Uterus (tissue), 4 donors: ENCODE measurements around the gene MYCBPAP. TPM values are rescaled to one million over a fixed set of nuclear protein-coding genes. Genes with fewer than 3 reads are reported as not detected.

Source experiments
- DNase-seq, 2 donors: peaks; one replicate each; pipeline ENCODE4 v3.0.0-alpha.2; 2019 to 2020
- H3K27ac ChIP-seq, 2 donors: fragments of 200-600 bp; sonication (generic); 1 replicate in 1 of 2; 2 replicates in 1 of 2; pipeline ENCODE4 v1.5.1; 2016 to 2018
- H3K27me3 ChIP-seq, 2 donors: fragments of 200-600 bp; sonication (generic); one replicate each; pipeline ENCODE4 v1.5.1; 2018 to 2019; ENCODE audit warnings: control low read depth in 1 of 2
- H3K36me3 ChIP-seq, 2 donors: fragments of 200-600 bp; sonication (generic); one replicate each; pipeline ENCODE4 v1.5.1; 2019; ENCODE audit warnings: control low read depth in 1 of 2
- H3K4me1 ChIP-seq, 2 donors: fragments of 200-600 bp; sonication (generic); one replicate each; pipeline ENCODE4 v1.5.1; 2018 to 2019; ENCODE audit warnings: control low read depth in 1 of 2
- H3K4me3 ChIP-seq, 2 donors: fragments of 200-600 bp; sonication (generic); 1 replicate in 1 of 2; 2 replicates in 1 of 2; pipeline ENCODE4 v1.5.1; 2018 to 2019; ENCODE audit warnings: mild to moderate bottlenecking in 1 of 2
- H3K9me3 ChIP-seq, 2 donors: fragments of 200-600 bp; sonication (generic); one replicate each; pipeline ENCODE4 v1.5.1; 2019; ENCODE audit warnings: control low read depth in 1 of 2
- CTCF ChIP-seq, 4 experiments: fragments of 200-600 bp in 2 of 4; fragments of 450-650 bp in 2 of 4; sonication (generic) in 2 of 4; IDR thresholded peaks; one replicate each; pipeline ENCODE4 v1.5.1; 2016 to 2019; ENCODE audit warnings: antibody characterized with exemption in 4 of 4, mild to moderate bottlenecking in 2 of 4, moderate library complexity in 1 of 4
- POLR2A ChIP-seq, 2 donors: fragments of 450-650 bp; IDR thresholded peaks; one replicate each; pipeline ENCODE4 v1.6.1; 2016; ENCODE audit warnings: antibody characterized with exemption in 2 of 2, mild to moderate bottlenecking in 1 of 2, moderate library complexity in 1 of 2
- intact Hi-C: fragments of 100-400 bp; cut with DNase I; formaldehyde crosslinking; loops from one replicate; pipeline ENCODE4 v1.15.1; 2023; ENCODE audit warnings: low total_unique reads
- total RNA-seq, 4 donors: library from RNA; depleted of rRNA in 3 of 4; stranded (reverse); fragments of >200 nt in 3 of 4; gene quantifications; one replicate each; pipeline versions ENCODE4 v1.1.0 to v1.2.4, GENCODE V29; 2014 to 2023
- donor health status: DM: yes; HTN: yes; CAD: no.

Gene MYCBPAP
- total RNA-seq, 4 donors from 2014 or later, result 2.7 to 11.5 (median 5.1) TPM

DNA sequence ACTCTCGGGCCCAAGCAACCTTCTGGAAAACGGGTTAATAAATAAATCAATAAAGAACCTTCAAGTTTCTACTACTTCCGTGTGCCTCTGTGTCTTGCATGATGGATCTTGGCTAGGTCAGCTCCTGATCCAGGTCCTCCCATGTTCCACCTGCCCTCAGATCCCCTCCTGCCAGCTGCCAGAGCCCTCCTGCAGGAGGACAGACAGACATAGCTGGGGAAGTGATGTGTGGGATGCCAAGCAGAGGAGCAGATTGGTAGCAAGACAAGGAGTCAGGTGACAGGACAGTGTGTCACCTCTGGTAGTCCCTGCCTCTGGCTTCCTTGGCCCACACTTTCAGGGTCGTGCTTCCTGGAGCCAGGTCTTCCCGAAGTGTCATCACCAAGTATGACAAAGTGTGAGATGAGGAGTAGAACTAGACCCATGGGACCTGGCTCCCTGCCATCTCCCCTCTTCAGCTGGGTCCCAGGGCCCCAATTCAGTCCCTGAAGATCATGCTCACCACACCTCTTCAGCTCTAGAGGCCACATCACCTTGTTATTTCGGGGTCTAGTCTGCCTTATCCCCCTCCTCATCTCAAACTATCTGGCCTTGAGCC, 23.3 kb downstream of the MYCBPAP start:
- Histone ChIP-seq H3K4me3 (no peak overlapping the region), H3K27me3 (peaks cover 0 to 6% of the 10 kb centered on the region in 2 donors), H3K36me3 (no peaks in the 10 kb centered on the region), H3K9me3 (no peaks in the 10 kb centered on the region), H3K27ac (no peak overlapping the region), H3K4me1 (peaks cover 0 to 17% of the 10 kb centered on the region in 2 donors)
- TF ChIP-seq CTCF (IDR thresholded peaks at IDR 0.05), result no peak
- TF ChIP-seq POLR2A (IDR thresholded peaks at IDR 0.05), result no peak
- DNase-seq, result no peak
- intact Hi-C loops, result no loop called here

DNA sequence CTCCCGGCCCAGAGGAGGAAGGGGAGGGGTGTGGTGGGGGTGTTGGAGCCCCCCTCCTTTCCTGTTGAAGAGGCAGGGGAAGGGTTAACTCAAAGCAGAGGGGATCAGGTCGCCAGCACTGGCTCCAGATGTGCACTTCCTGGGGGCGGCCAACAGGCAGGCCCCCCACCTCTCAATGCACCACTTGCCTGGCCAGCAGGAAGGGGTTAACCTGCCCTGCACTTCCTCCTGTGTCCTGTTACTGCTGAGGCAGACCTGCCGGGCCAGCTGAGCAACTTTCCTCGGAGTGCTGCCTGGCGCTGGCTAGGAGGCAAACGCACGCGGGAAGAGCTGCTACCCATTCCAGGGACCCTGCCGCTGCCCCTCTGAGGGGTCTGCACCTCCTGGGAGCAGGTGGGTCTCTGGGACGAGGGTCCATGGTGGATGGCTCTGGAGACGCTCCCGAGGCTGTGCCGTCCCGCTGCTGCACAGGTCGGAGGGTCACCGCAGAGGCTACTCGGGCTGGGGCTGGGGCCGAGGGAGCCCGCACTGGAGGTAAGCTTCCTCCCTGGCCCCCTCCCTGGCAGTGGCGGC, 24.3 kb downstream of the MYCBPAP start, which contains the start of gene EPN3:
TSS of gene EPN3 (plus strand) at position 284 of the 573 bp plus-strand sequence. CDS start 3,822 bp downstream, outside the sequence.
- no peak for TF ChIP-seq CTCF (IDR thresholded peaks at IDR 0.05)
- TF ChIP-seq POLR2A (IDR thresholded peaks at IDR 0.05), result no peak
- Histone ChIP-seq H3K4me1 (peaks cover 0 to 17% of the 10 kb centered on the region in 2 donors), H3K27me3 (peaks cover 0 to 6% of the 10 kb centered on the region in 2 donors), H3K9me3 (no peaks in the 10 kb centered on the region), H3K27ac (no peak within 1 kb of the TSS), H3K36me3 (no peaks in the 10 kb centered on the region), H3K4me3 (peak within 1 kb of the TSS in 1 of 2 donors; percentile 5)
- DNase-seq, result no peak
- intact Hi-C loops, result no loop called here

GRCh38 chr17:50533185-50533584, 24.9 kb downstream of the MYCBPAP start:
- H3K4me1 ChIP-seq, result peaks cover 0 to 17% of the 10 kb centered on the region in 2 donors
- H3K4me3 ChIP-seq, result peak overlapping the region in 1 of 2 donors; percentile 5
- H3K9me3 ChIP-seq, result no peaks in the 10 kb centered on the region
- intact Hi-C loops, result no loop called here
- peaks cover 0 to 6% of the 10 kb centered on the region in 2 donors for H3K27me3 ChIP-seq
- TF ChIP-seq CTCF (IDR thresholded peaks at IDR 0.05), result no peak
- no peak for TF ChIP-seq POLR2A (IDR thresholded peaks at IDR 0.05)
- DNase-seq, result no peak
- no peak overlapping the region for H3K27ac ChIP-seq
- H3K36me3 ChIP-seq, result no peaks in the 10 kb centered on the region

GRCh38 chr17:50533720-50534148, 25.5 kb downstream of the MYCBPAP start:
- TF ChIP-seq CTCF (IDR thresholded peaks at IDR 0.05), result no peak
- TF ChIP-seq POLR2A (IDR thresholded peaks at IDR 0.05), result no peak
- Histone ChIP-seq H3K27me3 (peaks cover 0 to 6% of the 10 kb centered on the region in 2 donors), H3K4me1 (peaks cover 0 to 17% of the 10 kb centered on the region in 2 donors), H3K4me3 (peak overlapping the region in 1 of 2 donors; percentile 5), H3K36me3 (no peaks in the 10 kb centered on the region), H3K9me3 (no peaks in the 10 kb centered on the region), H3K27ac (no peak overlapping the region)
- intact Hi-C loops, result no loop called here
- peak; percentile 42 to 75 for DNase-seq
